Ureter (tissue), 1 donor: ENCODE data around the gene C7. TPM values are rescaled to one million over a fixed set of nuclear protein-coding genes. Genes with fewer than 3 reads are reported as not detected.

Experiments
- DNase-seq: peaks from one replicate; pipeline ENCODE4 v3.0.0-alpha.2; 2020; ENCODE audit warnings: low spot score
- total RNA-seq: library from RNA; stranded (reverse); gene quantifications from one replicate; pipeline ENCODE4 v1.2.4, GENCODE V29; 2023
- donor health status: DM: yes; HTN: yes; CAD: no.

Gene C7
- total RNA-seq, 1 donor from 2014 or later = 209 TPM

- no peak for DNase-seq
These were observed 6.9 kb downstream of the C7 start for GRCh38 chr5:40916226-40916625.

- no peak for DNase-seq
These were observed 19.7 kb downstream of the C7 start for GRCh38 chr5:40928886-40929448.

GRCh38 chr5:40932766-40933165 lies 23.5 kb downstream of the C7 start:
- DNase-seq = no peak

- no peak for DNase-seq
These were observed 27.8 kb downstream of the C7 start for GRCh38 chr5:40937075-40937474.

- DNase-seq = no peak
These were observed 30.5 kb downstream of the C7 start for GRCh38 chr5:40939753-40940152.

GRCh38 chr5:40945111-40945510 lies 35.8 kb downstream of the C7 start:
- no peak for DNase-seq

GRCh38 chr5:40955313-40955712 lies 46.0 kb downstream of the C7 start:
- DNase-seq = no peak

GRCh38 chr5:40957048-40957447 lies 47.8 kb downstream of the C7 start:
- no peak for DNase-seq

- DNase-seq = no peak
These were observed 49.5 kb downstream of the C7 start for GRCh38 chr5:40958811-40959210.

GRCh38 chr5:40960037-40960436 lies 50.7 kb downstream of the C7 start:
- no peak for DNase-seq

- no peak for DNase-seq
These were observed 53.1 kb downstream of the C7 start for GRCh38 chr5:40962207-40962955.

GRCh38 chr5:40972434-40972833 lies 63.1 kb downstream of the C7 start:
- DNase-seq = no peak

GRCh38 chr5:40973364-40974004 lies 64.2 kb downstream of the C7 start:
- no peak for DNase-seq

- DNase-seq = no peak
These were observed 66.7 kb downstream of the C7 start for GRCh38 chr5:40976041-40976440.

GRCh38 chr5:40976836-40977235 lies 67.5 kb downstream of the C7 start:
- DNase-seq = no peak

GRCh38 chr5:40981420-40981819 lies 72.1 kb downstream of the C7 start:
- DNase-seq = no peak

GRCh38 chr5:40983781-40984180 lies 74.5 kb downstream of the C7 start:
- DNase-seq = no peak

GRCh38 chr5:40984884-40985283 lies 75.6 kb downstream of the C7 start:
- no peak for DNase-seq

GRCh38 chr5:40985501-40985900 lies 76.2 kb downstream of the C7 start:
- no peak for DNase-seq

GRCh38 chr5:40986666-40987065 lies 77.4 kb downstream of the C7 start:
- DNase-seq = no peak

GRCh38 chr5:40987349-40987748 lies 78.1 kb downstream of the C7 start:
- DNase-seq = no peak

- DNase-seq = no peak
These were observed 79.6 kb downstream of the C7 start for GRCh38 chr5:40988746-40989510.
